ENCODE data around the gene FES.
A peak's percentile ranks its signal among the peaks of the same experiment; 100 is the strongest.
"Not testable (repeated sequence)": the region's sequence is repeated elsewhere in the genome, so short reads cannot be mapped to it uniquely, and the experiment has no call there.

The FES gene

DNA sequence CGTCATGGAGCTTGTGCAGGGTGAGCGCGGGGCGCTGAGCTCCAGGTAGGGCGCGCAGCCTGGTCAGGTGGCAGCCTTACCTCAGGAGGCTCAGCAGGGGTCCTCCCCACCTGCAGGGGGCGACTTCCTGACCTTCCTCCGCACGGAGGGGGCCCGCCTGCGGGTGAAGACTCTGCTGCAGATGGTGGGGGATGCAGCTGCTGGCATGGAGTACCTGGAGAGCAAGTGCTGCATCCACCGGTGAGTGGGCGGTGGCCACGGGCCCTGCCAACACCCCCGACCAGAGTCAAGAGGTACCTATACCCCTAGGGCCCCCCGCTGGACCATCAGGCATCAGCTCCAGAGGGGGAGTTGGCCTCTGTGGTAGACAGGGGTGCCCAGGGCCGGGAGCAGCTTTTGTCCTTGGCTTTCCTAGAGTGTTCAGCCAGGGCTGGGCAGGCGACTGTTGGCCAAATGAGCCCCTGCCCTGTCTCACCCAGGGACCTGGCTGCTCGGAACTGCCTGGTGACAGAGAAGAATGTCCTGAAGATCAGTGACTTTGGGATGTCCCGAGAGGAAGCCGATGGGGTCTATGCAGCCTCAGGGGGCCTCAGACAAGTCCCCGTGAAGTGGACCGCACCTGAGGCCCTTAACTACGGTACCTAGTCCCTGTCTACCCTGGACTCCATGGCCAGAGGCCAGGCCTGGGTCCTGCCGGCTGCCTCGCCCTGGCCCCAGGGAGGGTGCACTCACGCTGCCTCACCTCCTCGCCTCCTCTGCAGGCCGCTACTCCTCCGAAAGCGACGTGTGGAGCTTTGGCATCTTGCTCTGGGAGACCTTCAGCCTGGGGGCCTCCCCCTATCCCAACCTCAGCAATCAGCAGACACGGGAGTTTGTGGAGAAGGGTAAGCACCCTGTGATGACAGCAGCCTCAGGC lies 9.1 kb downstream of the FES start:
- TF ChIP-seq FOXM1 (IDR thresholded peaks at IDR 0.05; ENCODE audit: borderline replicate concordance) (no peak), HDGF (IDR thresholded peaks at IDR 0.05; ENCODE audit: borderline replicate concordance) (no peak), PKNOX1 (IDR thresholded peaks at IDR 0.05) (no peak), TARDBP (IDR thresholded peaks at IDR 0.05) (no peak), SUZ12 (IDR thresholded peaks at IDR 0.05) (no peak), L3MBTL2 (conservative IDR thresholded peaks at IDR 0.05) (no peak), ZNF384 (IDR thresholded peaks at IDR 0.05) (no peak), FOXK2 (IDR thresholded peaks at IDR 0.05) (no peak), NFRKB (IDR thresholded peaks at IDR 0.05) (no peak), ARNT (IDR thresholded peaks at IDR 0.05) (no peak), SP1 (IDR thresholded peaks at IDR 0.05) (no peak), CTBP1 (IDR thresholded peaks at IDR 0.05; ENCODE audit: borderline replicate concordance) (no peak), BHLHE40 (IDR thresholded peaks at IDR 0.05; ENCODE audit: borderline replicate concordance) (no peak), FOXA1 (IDR thresholded peaks at IDR 0.05) (no peak), ELF4 (IDR thresholded peaks at IDR 0.05) (no peak), LEF1 (IDR thresholded peaks at IDR 0.05; ENCODE audit: borderline replicate concordance) (no peak)
- CTCF ChIA-PET: interaction anchor here (0.6 to 1.4 kb wide), 2 partner anchors 38 to 710 kb away, joined by 3 to 7 read pairs; no protein-coding TSS in a partner anchor
- POLR2A ChIA-PET: interaction anchor here (0.8 to 1.9 kb wide), 3 partner anchors 9 to 41 kb away, joined by 3 to 12 read pairs (median 3); partner anchors contain the start of genes MAN2A2 and UNC45A
- DNase-seq (ENCODE audit: extremely low spot score): no peak

DNA sequence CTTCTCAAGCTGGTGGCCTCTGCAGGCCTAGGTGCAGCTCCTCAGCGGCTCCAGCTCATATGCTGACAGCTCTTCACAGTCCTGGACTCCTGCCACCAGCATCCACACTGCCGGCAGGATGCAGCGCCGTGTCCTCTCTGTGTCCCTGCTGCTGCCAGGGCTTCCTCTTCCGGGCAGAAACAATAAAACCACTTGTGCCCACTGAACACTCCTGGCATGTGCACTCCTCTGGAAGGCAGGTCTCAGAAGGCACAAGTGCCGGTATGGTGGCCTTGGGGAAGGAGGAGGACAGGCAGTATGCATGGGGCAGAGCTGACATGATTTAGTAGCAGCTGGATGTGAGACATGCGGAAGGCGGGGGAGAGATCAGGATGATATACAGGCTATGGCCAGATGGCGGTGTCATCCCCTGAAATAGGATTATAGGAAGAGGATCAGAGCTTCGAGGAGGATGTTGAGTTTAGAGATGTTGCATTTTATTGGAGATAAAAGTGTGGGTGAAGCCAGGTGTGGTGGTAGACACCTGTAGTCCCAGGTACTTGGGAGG lies 11.3 kb downstream of the FES start:
- DNase-seq (ENCODE audit: extremely low spot score): peak; percentile 37
- CTCF ChIA-PET: interaction anchor here (1.0 to 3.6 kb wide), 3 partner anchors 9 to 36 kb away, joined by 4 to 15 read pairs (median 15); partner anchors contain the start of gene HDDC3
- POLR2A ChIA-PET: interaction anchor here (0.6 to 1.5 kb wide), 5 partner anchors 9 to 54 kb away, joined by 3 to 6 read pairs (median 3); no protein-coding TSS in a partner anchor
- TF ChIP-seq PKNOX1 (IDR thresholded peaks at IDR 0.05) (peak; percentile 82), SUZ12 (IDR thresholded peaks at IDR 0.05) (no peak)

GRCh38 chr15:90897131-90897655 lies 12.9 kb downstream of the FES start:
- POLR2A ChIA-PET: interaction anchor here (1.2 to 2.0 kb wide), 3 partner anchors 26 to 38 kb away, joined by 3 to 6 read pairs (median 5); partner anchors contain the start of gene UNC45A
- CTCF ChIA-PET: interaction anchor here (0.7 to 3.6 kb wide), 3 partner anchors 35 to 721 kb away, joined by 4 to 15 read pairs (median 6); partner anchors contain the start of genes HDDC3 and UNC45A
- DNase-seq (ENCODE audit: extremely low spot score): not testable (repeated sequence)

DNA sequence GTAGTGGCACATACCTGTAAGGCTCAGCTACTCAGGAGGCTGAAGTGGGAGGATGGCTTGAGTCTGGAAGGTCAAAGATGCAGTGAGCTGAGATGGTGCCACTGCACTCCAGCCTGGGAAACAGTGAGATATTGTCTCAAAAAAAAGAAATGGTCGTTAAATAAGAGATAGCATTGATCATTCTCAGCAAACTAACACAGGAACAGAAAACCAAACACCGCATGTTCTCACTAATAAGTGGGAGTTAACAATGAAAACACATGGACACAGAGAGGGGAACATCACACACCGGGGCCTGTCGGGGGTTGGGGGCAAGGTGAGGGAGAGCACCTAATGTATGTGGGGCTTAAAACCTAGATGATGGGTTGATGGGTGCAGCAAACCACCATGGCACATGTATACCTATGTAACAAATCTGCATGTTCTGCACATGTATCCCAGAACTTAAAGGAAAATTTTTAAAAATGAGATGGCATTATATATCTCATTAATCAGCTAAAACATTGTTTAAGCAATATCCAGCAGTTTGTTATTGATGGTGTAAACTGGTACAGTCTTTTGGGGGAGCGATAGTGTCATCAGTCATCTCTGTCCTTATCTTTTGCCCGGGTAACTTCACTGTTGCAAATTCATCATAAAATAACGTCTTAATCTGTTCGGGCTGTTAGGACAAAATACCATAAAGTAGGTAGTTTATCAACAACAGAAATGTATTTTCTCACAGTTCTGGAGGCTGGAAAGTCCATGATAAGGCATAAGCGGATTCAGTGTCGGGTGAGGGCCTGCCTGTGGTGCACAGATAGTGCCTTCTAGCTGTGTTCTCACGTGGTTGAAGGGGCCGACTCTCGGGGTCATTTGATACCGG lies 17.1 kb downstream of the FES start:
- ChIA-PET CTCF (interaction anchor here (0.7 to 5.5 kb wide), 6 partner anchors 12 to 83 kb away, joined by 3 to 57 read pairs (median 4); partner anchors contain the start of genes HDDC3 and UNC45A), POLR2A (interaction anchor here (1.2 to 7.5 kb wide), 4 partner anchors 8 to 184 kb away, joined by 3 to 142 read pairs (median 8); partner anchors contain the start of genes BLM, HDDC3 and UNC45A)
- no peak for TF ChIP-seq SP1 (IDR thresholded peaks at IDR 0.05)
- no peak for TF ChIP-seq FOXM1 (IDR thresholded peaks at IDR 0.05; ENCODE audit: borderline replicate concordance)
- TF ChIP-seq TARDBP (IDR thresholded peaks at IDR 0.05): no peak
- no peak for TF ChIP-seq FOXK2 (IDR thresholded peaks at IDR 0.05)
- TF ChIP-seq HDGF (IDR thresholded peaks at IDR 0.05; ENCODE audit: borderline replicate concordance): no peak
- TF ChIP-seq FOXA1 (IDR thresholded peaks at IDR 0.05): no peak
- DNase-seq (ENCODE audit: extremely low spot score): peak; percentile 54

DNA sequence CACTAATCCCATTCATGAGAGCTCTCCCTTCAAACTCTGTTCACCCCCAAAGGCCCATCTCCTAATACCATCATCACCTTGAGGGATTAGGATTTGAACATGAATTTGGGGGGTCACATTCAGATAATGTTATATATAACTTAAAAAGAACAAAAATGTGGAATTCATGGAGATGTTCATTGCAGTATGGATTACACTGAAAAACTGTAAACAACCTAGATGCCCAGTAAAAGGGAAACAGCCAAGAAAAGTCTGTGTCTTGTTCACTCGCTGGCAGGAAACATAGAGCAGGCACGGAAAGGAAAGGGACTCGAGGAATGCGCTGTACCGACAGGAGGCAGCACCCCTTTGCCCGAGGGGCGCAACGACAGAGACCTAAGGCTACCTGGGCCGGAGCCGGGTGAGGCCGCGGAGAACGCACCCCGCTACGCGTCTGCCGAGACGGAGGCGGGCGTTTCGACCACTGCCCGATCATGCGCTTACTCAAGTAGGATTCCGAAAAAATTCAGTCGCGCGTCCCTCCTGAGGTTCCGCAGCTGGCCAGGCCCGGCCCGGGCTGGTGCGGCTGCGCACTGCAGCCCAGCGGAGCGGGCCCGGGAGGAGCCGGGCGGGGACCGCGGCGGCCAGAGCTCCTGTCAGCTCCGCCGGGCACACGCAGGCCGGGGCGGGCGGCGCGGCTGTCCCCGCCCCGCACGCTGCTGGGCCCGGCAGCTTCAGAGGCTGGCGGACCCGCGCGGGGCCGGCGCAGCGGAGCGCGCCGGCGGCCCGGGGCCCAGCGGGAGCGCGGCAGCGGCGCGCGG lies 17.9 kb downstream of the FES start:
- ChIA-PET CTCF (interaction anchor here (0.6 to 5.5 kb wide), 8 partner anchors 13 to 493 kb away, joined by 3 to 57 read pairs (median 4); partner anchors contain the start of genes HDDC3 and UNC45A), POLR2A (interaction anchor here (1.0 to 7.5 kb wide), 9 partner anchors 9 to 185 kb away, joined by 3 to 142 read pairs (median 10); partner anchors contain the start of genes BLM, HDDC3, RCCD1 and UNC45A)
- TF ChIP-seq FOXK2 (IDR thresholded peaks at IDR 0.05) (no peak), L3MBTL2 (conservative IDR thresholded peaks at IDR 0.05) (peak; percentile 62; the same call in 1 of the 2 replicates)
- DNase-seq (ENCODE audit: extremely low spot score): peak; percentile 96

Measured in HEK293T (cell line).